ENCODE results near the gene WWOX.

WWOX gene

GRCh38 chr16:78106686-78107085 is 7.2 kb downstream of the WWOX start:
- no peak for DNase-seq

- DNase-seq, result no peak
These were observed 9.0 kb downstream of the WWOX start for GRCh38 chr16:78108451-78108850.

GRCh38 chr16:78113258-78113657 is 13.8 kb downstream of the WWOX start:
- no peak for DNase-seq

GRCh38 chr16:78115659-78116058 is 16.2 kb downstream of the WWOX start:
- no peak for DNase-seq

GRCh38 chr16:78116946-78117345 is 17.5 kb downstream of the WWOX start:
- DNase-seq, result no peak

GRCh38 chr16:78117391-78117790 is 17.9 kb downstream of the WWOX start:
- no peak for DNase-seq

- no peak for DNase-seq
These were observed 19.1 kb downstream of the WWOX start for GRCh38 chr16:78118469-78119025.

- DNase-seq, result peak; percentile 52
These were observed 23.4 kb downstream of the WWOX start for GRCh38 chr16:78122774-78123315.

- no peak for DNase-seq
These were observed 25.8 kb downstream of the WWOX start for GRCh38 chr16:78125112-78125844.

GRCh38 chr16:78126662-78127061 is 27.2 kb downstream of the WWOX start:
- DNase-seq, result no peak

GRCh38 chr16:78127130-78127529 is 27.7 kb downstream of the WWOX start:
- DNase-seq, result peak; percentile 9

GRCh38 chr16:78128913-78129312 is 29.5 kb downstream of the WWOX start:
- DNase-seq, result no peak

GRCh38 chr16:78129349-78129748 is 29.9 kb downstream of the WWOX start:
- no peak for DNase-seq

- no peak for DNase-seq
These were observed 30.7 kb downstream of the WWOX start for GRCh38 chr16:78130083-78130608.

- no peak for DNase-seq
These were observed 31.5 kb downstream of the WWOX start for GRCh38 chr16:78130950-78131349.

GRCh38 chr16:78133919-78134318 is 34.5 kb downstream of the WWOX start:
- no peak for DNase-seq

GRCh38 chr16:78134944-78135619 is 35.6 kb downstream of the WWOX start:
- DNase-seq, result no peak

GRCh38 chr16:78137179-78137578 is 37.7 kb downstream of the WWOX start:
- DNase-seq, result no peak

GRCh38 chr16:78137782-78138616 is 38.5 kb downstream of the WWOX start:
- no peak for DNase-seq

GRCh38 chr16:78140818-78141466 is 41.5 kb downstream of the WWOX start:
- DNase-seq, result no peak

GRCh38 chr16:78142788-78143187 is 43.3 kb downstream of the WWOX start:
- DNase-seq, result no peak

- DNase-seq, result no peak
These were observed 47.4 kb downstream of the WWOX start for GRCh38 chr16:78146807-78147206.
